Adrenal gland (tissue), 12 donors: ENCODE measurements around the gene ORC2. TPM values are rescaled to one million over a fixed set of nuclear protein-coding genes. Genes with fewer than 3 reads are reported as not detected.

ENCODE experiments used
- DNase-seq, 7 donors: peaks; one replicate each; pipeline ENCODE4 v3.0.0-alpha.2; 2019 to 2020
- H3K27ac ChIP-seq, 5 donors: fragments of 200-600 bp; sonication (generic) in 4 of 5; 1 replicate in 3 of 5; 2 replicates in 2 of 5; pipeline versions ENCODE4 v1.5.1 to v1.8.0; 2016 to 2020; ENCODE audit warnings: mild to moderate bottlenecking in 1 of 5
- H3K27me3 ChIP-seq: fragments of 200-600 bp; 2 replicates; pipeline ENCODE4 v1.8.0; 2021
- H3K36me3 ChIP-seq, 2 donors: fragments of 200-600 bp; replicated peaks in 1 of 2; 1 replicate in 1 of 2; 2 replicates in 1 of 2; pipeline versions ENCODE4 v1.5.1 to v1.8.0; 2018 to 2022
- H3K4me1 ChIP-seq, 2 donors: fragments of 200-600 bp; replicated peaks in 1 of 2; 1 replicate in 1 of 2; 2 replicates in 1 of 2; pipeline versions ENCODE4 v1.5.1 to v1.8.0; 2018 to 2021
- H3K4me3 ChIP-seq, 4 donors: fragments of 200-600 bp; sonication (generic) in 3 of 4; one replicate each; pipeline ENCODE4 v1.5.1; 2016 to 2018
- H3K9me3 ChIP-seq, 3 donors: fragments of 200-600 bp; sonication (generic) in 1 of 3; replicated peaks in 1 of 3; 1 replicate in 2 of 3; 2 replicates in 1 of 3; pipeline versions ENCODE4 v1.5.1 to v1.8.0; 2016 to 2021
- CTCF ChIP-seq, 6 experiments: fragments of 450-650 bp in 4 of 6; fragments of 200-600 bp in 2 of 6; sonication (generic) in 1 of 6; IDR thresholded peaks; 1 replicate in 5 of 6; 2 replicates in 1 of 6; pipeline versions ENCODE4 v1.5.1 to v1.8.0; 2016 to 2021; ENCODE audit warnings: antibody characterized with exemption in 6 of 6, mild to moderate bottlenecking in 2 of 6, moderate library complexity in 1 of 6
- POLR2A ChIP-seq, 2 donors: fragments of 450-650 bp; IDR thresholded peaks; one replicate each; pipeline ENCODE4 v1.6.1; 2017; ENCODE audit warnings: antibody characterized with exemption in 2 of 2, mild to moderate bottlenecking in 2 of 2, moderate library complexity in 1 of 2
- WGBS, 4 donors: extraction: QIAGEN DNeasy Blood & Tissue Kit in 2 of 4; methylation state at CpG; one replicate each; pipeline versions ENCODE4 v1.1.5 to v1.1.7; 2013 to 2017; 5-methylcytosine and 5-hydroxymethylcytosine counted together
- intact Hi-C, 2 donors: fragments of 100-400 bp; cut with DNase I; formaldehyde crosslinking; loops; one replicate each; pipeline versions ENCODE4 v1.14.1 to v1.15.0; 2022 to 2023
- polyA plus RNA-seq, 3 donors: library from polyadenylated mRNA; stranded (reverse); fragments of 200-250 nt in 2 of 3; fragments of 350-450 nt in 1 of 3; fragmentation: Illumina TruSeq in 1 of 3; extraction: RNeasy Lipid Tissue Mini Kit (QIAGEN cat#74804) in 1 of 3; gene quantifications; one replicate each; pipeline ENCODE4 v1.2.3, GENCODE V29; 2013 to 2014
- total RNA-seq, 9 donors: library from RNA; depleted of rRNA in 4 of 9; stranded (reverse); fragments of >200 nt in 4 of 9; fragments of 120-200 nt in 1 of 9; fragmentation: NEBNext Ultra II Directional in 1 of 9; extraction: Animal tissue kit (Norgen Biotek cat#: 25700) in 1 of 9; gene quantifications; one replicate each; pipeline versions ENCODE4 v1.1.0 to v1.2.4, GENCODE V29; 2013 to 2023
- donor health status: healthy with polysubstance abuse.
- donor health status: Bipolar disorder and iron deficiency.
- donor health status: DM: yes; HTN: yes; CAD: no.
- donor health status: DM: no; HTN: no; CAD: no.
- donor health status: DM: no; HTN: no; CAD: no.
- donor health status: DM: yes; HTN: yes; CAD: no.

The ORC2 gene
- total and polyA plus RNA-seq, 12 donors = 5.0 to 30.7 (median 19.0) TPM

DNA sequence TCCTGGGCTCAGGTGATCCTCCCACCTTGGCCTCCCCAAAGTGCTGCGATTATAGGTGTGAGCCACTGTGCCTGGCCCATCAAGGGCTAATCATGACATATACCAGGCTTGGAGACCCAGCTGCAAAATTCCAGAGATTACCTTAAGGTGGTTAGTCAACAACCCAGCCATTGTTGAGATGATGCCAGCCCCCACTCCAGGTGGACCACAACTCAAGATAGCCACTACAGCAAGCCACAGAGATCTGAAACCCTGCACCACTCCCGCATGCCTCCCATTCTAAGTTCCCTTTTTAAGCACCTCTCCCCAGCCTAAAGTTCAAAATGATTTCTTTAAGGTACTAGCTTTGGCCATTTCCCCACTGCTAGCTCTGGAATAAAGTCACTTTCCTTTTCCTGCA is 94.4 kb downstream of the ORC2 start:
- no peaks in the 10 kb centered on the region for H3K27me3 ChIP-seq
- no peaks in the 10 kb centered on the region for H3K9me3 ChIP-seq
- TF ChIP-seq POLR2A (IDR thresholded peaks at IDR 0.05) (no peak), CTCF (IDR thresholded peaks at IDR 0.05) (no peak)
- 85 to 97% (median 93%) methylated on average over 1 to 2 of the region's 2 CpGs for WGBS, 4 donors
- peaks cover 0 to 12% of the 10 kb centered on the region in 2 donors for H3K36me3 ChIP-seq
- DNase-seq = no peak
- no peak overlapping the region for H3K4me3 ChIP-seq
- peaks cover 9 to 24% of the 10 kb centered on the region in 2 donors for H3K4me1 ChIP-seq
- H3K27ac ChIP-seq = no peak overlapping the region
- intact Hi-C loops = no loop called here

- intact Hi-C loops = loop anchor here in 1 of 2 donors (5.0 kb wide), 1 partner anchor 47 kb away; no protein-coding TSS in a partner anchor
- no peaks in the 10 kb centered on the region for H3K9me3 ChIP-seq
- H3K36me3 ChIP-seq = peaks cover 0 to 5% of the 10 kb centered on the region in 2 donors
- H3K4me3 ChIP-seq = peak within 1 kb of the TSS; percentile 62 to 95 (median 88)
- DNase-seq = peak; percentile 96 to 99 (median 97)
- peak within 1 kb of the TSS; percentile 99 to 100 (median 100) for H3K27ac ChIP-seq
- 1 to 2% (median 1%) methylated on average over 26 to 89 of the region's 89 CpGs for WGBS, 4 donors
- TF ChIP-seq CTCF (IDR thresholded peaks at IDR 0.05) (peak in 1 of 6 experiments; percentile 7), POLR2A (IDR thresholded peaks at IDR 0.05) (peak; percentile 98 to 100)
- H3K27me3 ChIP-seq = no peaks in the 10 kb centered on the region
- H3K4me1 ChIP-seq = peaks cover 34 to 46% of the 10 kb centered on the region in 2 donors
Observed at GRCh38 chr2:200864176-200865034, 99.1 kb downstream of the ORC2 start, which contains the start of gene CLK1. TSS of gene CLK1 (minus strand) at chr2:200864658. CDS start at chr2:200861862, 2,796 bp downstream.

GRCh38 chr2:200863782-200864175 is 99.7 kb downstream of the ORC2 start:
- Histone ChIP-seq H3K9me3 (no peaks in the 10 kb centered on the region), H3K27me3 (no peaks in the 10 kb centered on the region), H3K4me3 (peak overlapping the region; percentile 62 to 95 (median 88)), H3K36me3 (peaks cover 0 to 11% of the 10 kb centered on the region in 2 donors), H3K4me1 (peaks cover 38 to 53% of the 10 kb centered on the region in 2 donors), H3K27ac (peak overlapping the region; percentile 99 to 100 (median 100))
- 0 to 1% (median 1%) methylated on average over 18 to 19 of the region's 19 CpGs for WGBS, 4 donors
- DNase-seq = peak in 4 of 7 donors; percentile 34 to 69 (median 46)
- TF ChIP-seq CTCF (IDR thresholded peaks at IDR 0.05) (no peak), POLR2A (IDR thresholded peaks at IDR 0.05) (no peak)
- intact Hi-C loops = loop anchor here in 1 of 2 donors (5.0 kb wide), 1 partner anchor 46 kb away; no protein-coding TSS in a partner anchor

- intact Hi-C loops = loop anchor here in 1 of 2 donors (5.0 kb wide), 1 partner anchor 45 kb away; no protein-coding TSS in a partner anchor
- H3K36me3 ChIP-seq = peaks cover 0 to 24% of the 10 kb centered on the region in 2 donors
- no peak for TF ChIP-seq CTCF (IDR thresholded peaks at IDR 0.05)
- peak; percentile 38 to 72 for TF ChIP-seq POLR2A (IDR thresholded peaks at IDR 0.05)
- WGBS, 4 donors = 0 to 1% (median 0%) methylated on average over 13 of the region's 13 CpGs
- H3K4me3 ChIP-seq = peak overlapping the region in 3 of 4 donors; percentile 83 to 95 (median 92)
- H3K9me3 ChIP-seq = no peaks in the 10 kb centered on the region
- H3K4me1 ChIP-seq = peaks cover 39 to 58% of the 10 kb centered on the region in 2 donors
- peak; percentile 46 to 74 (median 56) for DNase-seq
- H3K27ac ChIP-seq = peak overlapping the region; percentile 99 to 100 (median 100)
- H3K27me3 ChIP-seq = no peaks in the 10 kb centered on the region
Observed at GRCh38 chr2:200862532-200863000, 100.9 kb downstream of the ORC2 start.
